Heart left ventricle (tissue), 13 donors: Measurements from ENCODE around the gene TBC1D22B.

Source experiments
- CTCF ChIP-seq, 12 donors: fragments of 200-600 bp; sonication (generic) in 4 of 12; IDR thresholded peaks; one replicate each; pipeline versions ENCODE4 v1.5.0 to v1.8.0; 2018 to 2022; ENCODE audit warnings: antibody characterized with exemption in 12 of 12, mild to moderate bottlenecking in 5 of 12
- POLR2A ChIP-seq, 2 donors: fragments of 450-650 bp; IDR thresholded peaks; one replicate each; pipeline ENCODE4 v1.6.1; 2017; ENCODE audit warnings: antibody characterized with exemption in 2 of 2, mild to moderate bottlenecking in 2 of 2, moderate library complexity in 2 of 2
- donor health status: ischemic (EF 13 %, LVEDD 7.1; RV severe dilation, severe dysfunction).
- donor health status: DM: no; HTN: yes; CAD: no.
- donor health status: DM: no; HTN: no; CAD: no.
- donor health status: ischemic (EF 25% LVEDD 6.9; RV normal size, moderate dysfunction).
- donor health status: ischemic (EF 25% LVEDD 5.7; RV mildly dilated, moderate dysfunction).
- donor health status: ischemic (EF 35%, LVEDD 5.7; RV mildly dilated, moderate dysfunction).
- donor health status: nonischemic (EF 11% LVEDD 7.7; RV severe dilation, severe dysfunction).
- donor health status: DM: yes; HTN: yes; CAD: no.
- donor health status: PGD.
- donor health status: ischemic (EF 29% LVEDD 5.4; RV normal size, mild dysfunction).
- donor health status: nonischemic (EF 23%, LVEDD 6.1; RV moderate dilation, normal function).

DNA sequence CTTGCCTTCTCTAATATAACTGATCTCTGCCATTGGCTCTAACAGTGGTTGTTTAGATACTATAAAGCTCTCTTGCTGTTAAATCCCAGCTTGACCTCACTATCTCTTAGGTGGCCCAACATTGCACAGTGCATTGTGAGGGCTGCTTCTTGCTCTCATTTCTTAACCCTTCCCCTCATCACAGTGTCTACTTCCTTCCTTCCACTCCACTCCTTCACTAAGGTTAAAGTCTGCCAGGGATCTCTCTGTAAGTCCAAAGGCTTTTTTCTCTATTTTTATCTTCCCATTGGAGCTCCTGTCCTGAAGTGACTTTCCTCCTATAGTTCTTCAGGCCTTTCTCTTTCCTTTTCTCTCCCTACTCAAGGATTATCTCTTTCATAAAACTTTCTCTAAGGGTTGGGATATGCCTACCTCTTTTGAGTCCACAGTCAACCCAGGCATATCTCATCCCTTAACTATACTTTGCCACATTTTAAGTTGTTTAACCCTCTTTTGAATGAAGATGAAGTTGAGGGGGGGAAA lies 4.0 kb upstream of the TBC1D22B start:
- TF ChIP-seq CTCF (IDR thresholded peaks at IDR 0.05) (no peak), POLR2A (IDR thresholded peaks at IDR 0.05) (no peak)
